GM13977 (cell line): ENCODE results near the gene SDS.

Experiments
- DNase-seq: peaks from one replicate; pipeline ENCODE4 v3.0.0; 2012; ENCODE audit warnings: low spot score
- CTCF ChIP-seq: IDR thresholded peaks from 2 replicates; pipeline ENCODE4 v1.5.1; 2012; ENCODE audit warnings: mild to moderate bottlenecking, control low read depth; ENCODE audit not compliant: insufficient read depth; ENCODE audit errors: extremely low read depth, missing control alignments
- in situ Hi-C: fragments of 300-500 bp; cut with MboI; formaldehyde crosslinking; loops from one replicate; pipeline ENCODE4 v1.12.0; 2022; ENCODE audit warnings: low sequenced_read_pairs, low pct_unique_long_range_greater_than_20kb, mixed read lengths, inconsistent platforms; ENCODE audit not compliant: unreplicated experiment

The SDS gene

GRCh38 chr12:113445544-113446171, 42.0 kb upstream of the SDS start:
- TF ChIP-seq CTCF, result no peak
- in situ Hi-C loops, result loop anchor here (25.0 kb wide), 1 partner anchor 467 kb away; no protein-coding TSS in a partner anchor
- DNase-seq, result no peak

- no peak for DNase-seq
Observed at GRCh38 chr12:113443030-113443539, 39.4 kb upstream of the SDS start.

GRCh38 chr12:113440947-113441782, 37.5 kb upstream of the SDS start:
- DNase-seq, result no peak
- no peak for TF ChIP-seq CTCF
- in situ Hi-C loops, result loop anchor here (25.0 kb wide), 1 partner anchor 471 kb away; no protein-coding TSS in a partner anchor

More at GRCh38 chr12:113443030-113443539, 39.4 kb upstream of the SDS start:
- in situ Hi-C loops, result loop anchor here (25.0 kb wide), 1 partner anchor 469 kb away; no protein-coding TSS in a partner anchor
- TF ChIP-seq CTCF, result no peak

GRCh38 chr12:113440336-113440735, 36.6 kb upstream of the SDS start:
- in situ Hi-C loops, result loop anchor here (25.0 kb wide), 1 partner anchor 472 kb away; no protein-coding TSS in a partner anchor
- DNase-seq, result no peak
- TF ChIP-seq CTCF, result no peak

GRCh38 chr12:113439606-113440030, 35.9 kb upstream of the SDS start:
- in situ Hi-C loops, result loop anchor here (25.0 kb wide), 1 partner anchor 473 kb away; no protein-coding TSS in a partner anchor
- peak; percentile 58 for TF ChIP-seq CTCF
- no peak for DNase-seq

- in situ Hi-C loops, result loop anchor here (25.0 kb wide), 1 partner anchor 473 kb away; no protein-coding TSS in a partner anchor
- DNase-seq, result no peak
- no peak for TF ChIP-seq CTCF
Observed at GRCh38 chr12:113439301-113439597, 35.6 kb upstream of the SDS start.
